ENCODE measurements around the gene SHB.
"Not testable (repeated sequence)": the region's sequence is repeated elsewhere in the genome, so short reads cannot be mapped to it uniquely, and the experiment has no call there.

The SHB gene

GRCh38 chr9:38062498-38063362 lies 6.3 kb downstream of the SHB start:
- no peak for DNase-seq

DNA sequence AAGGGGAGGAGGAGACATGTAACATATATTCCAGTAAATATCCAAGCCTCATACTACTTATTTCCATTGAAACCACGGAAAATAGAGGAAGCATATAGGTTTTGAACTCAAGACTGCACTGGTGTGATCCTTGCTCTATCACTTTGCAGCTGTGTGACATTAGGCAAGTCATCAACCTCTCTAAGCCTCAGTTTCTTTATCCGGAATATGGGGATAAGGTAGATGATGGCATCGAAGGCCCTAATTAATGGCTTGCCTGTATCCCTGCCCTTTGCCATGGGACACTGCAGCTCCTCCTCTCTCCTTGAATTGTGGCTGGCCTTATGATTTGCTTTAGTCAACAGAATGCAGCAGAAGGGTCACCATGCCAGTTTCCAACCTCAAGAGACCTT lies 6.9 kb downstream of the SHB start:
- DNase-seq = no peak

- no peak for DNase-seq
These were observed 7.6 kb downstream of the SHB start for GRCh38 chr9:38061326-38061977.

DNA sequence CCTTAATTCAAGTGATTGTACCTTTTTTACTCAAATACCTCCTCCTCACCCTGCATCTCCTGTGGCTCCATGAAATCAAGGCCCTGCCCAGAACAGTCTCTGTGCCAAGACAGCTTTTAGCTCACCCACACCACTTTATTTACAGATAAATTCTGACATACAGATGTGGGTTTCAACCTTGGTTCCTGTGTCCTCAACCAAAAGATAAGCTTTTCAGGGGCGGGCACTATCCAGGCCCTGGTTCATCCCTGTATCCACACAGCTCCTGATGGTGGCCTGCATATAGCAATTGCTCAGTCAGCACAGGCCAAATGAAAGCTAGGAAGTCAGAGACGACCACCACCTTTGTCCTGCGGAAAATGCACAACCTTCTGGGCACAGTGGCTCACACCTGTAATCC lies 8.3 kb downstream of the SHB start:
- DNase-seq = no peak

GRCh38 chr9:38059233-38059936 lies 9.6 kb downstream of the SHB start:
- DNase-seq = peak in 2 of 3 donors; percentile 49 to 61

DNA sequence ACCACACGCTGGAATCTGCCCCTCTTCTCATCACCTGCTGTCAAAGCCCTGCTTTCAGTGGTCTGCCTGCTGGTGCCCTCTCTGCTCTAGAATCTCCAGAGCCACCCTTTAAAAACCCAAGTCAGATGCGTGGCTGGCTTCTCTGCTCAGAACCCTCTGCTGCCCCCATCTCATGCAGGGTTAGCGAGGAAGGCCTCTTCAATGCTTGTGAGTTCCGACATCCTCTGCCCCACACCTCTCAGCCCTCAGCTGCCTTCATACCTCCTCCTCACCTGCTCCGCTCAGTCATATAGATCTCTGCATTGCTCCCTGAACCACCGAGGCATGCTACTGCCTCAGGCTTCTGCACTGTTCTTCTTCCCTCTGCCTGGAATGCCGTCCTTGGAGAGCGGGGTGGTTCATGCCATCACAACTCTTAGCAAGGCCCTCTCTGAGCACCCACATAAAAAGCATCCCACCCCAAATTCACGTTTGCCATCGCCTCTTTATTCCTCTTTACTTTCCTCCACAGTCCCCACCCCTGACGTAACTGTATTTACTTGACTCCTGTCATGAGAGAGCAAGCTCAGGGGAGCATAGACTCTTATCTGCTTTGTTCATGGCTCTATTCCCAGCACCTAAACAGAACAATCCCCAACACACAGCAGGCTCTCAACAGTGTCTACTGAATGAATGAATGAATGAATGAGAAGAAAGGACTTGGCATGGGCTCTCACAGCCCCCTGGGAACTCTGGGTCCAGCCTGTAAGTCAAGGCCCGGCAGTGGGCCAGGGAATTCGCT lies 10.4 kb downstream of the SHB start:
- no peak for DNase-seq

- DNase-seq = no peak
These were observed 11.4 kb downstream of the SHB start for GRCh38 chr9:38057416-38058195.

GRCh38 chr9:38054653-38055052 lies 14.4 kb downstream of the SHB start:
- no peak for DNase-seq

DNA sequence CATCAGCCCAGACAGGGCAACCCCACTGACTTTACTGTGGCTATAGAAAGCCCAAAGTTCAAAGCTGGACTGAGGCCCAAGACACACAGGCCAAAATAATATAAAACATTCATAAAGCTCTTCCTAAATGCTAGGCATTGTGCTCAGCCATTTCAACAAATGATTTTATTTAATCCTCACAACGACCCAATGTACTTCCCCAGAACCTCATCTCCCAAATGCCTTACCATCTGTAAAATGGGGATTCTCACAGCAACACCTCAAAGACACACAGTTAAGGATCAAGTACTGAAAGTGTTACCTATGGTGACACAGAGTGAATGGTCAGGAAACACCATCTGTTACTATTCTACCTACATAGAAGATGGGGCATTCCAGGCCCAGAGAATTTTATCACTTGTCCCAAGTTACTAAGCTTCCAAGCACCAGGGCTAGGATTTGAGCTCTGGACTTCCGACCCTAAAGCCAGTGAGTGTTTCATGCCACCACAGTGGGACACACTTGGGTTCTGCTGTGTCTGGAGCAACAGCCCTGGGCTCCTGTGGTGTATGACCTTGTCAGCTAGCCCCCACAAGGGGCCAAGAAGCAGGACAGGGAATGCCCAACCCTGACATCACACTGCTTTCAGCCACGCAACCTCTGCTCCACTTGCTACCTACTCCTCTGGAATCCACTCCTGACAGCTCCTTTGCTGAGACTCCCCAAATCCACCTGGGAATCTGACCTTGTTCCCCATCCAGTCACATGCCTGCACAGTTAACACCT lies 15.1 kb downstream of the SHB start:
- no peak for DNase-seq

DNA sequence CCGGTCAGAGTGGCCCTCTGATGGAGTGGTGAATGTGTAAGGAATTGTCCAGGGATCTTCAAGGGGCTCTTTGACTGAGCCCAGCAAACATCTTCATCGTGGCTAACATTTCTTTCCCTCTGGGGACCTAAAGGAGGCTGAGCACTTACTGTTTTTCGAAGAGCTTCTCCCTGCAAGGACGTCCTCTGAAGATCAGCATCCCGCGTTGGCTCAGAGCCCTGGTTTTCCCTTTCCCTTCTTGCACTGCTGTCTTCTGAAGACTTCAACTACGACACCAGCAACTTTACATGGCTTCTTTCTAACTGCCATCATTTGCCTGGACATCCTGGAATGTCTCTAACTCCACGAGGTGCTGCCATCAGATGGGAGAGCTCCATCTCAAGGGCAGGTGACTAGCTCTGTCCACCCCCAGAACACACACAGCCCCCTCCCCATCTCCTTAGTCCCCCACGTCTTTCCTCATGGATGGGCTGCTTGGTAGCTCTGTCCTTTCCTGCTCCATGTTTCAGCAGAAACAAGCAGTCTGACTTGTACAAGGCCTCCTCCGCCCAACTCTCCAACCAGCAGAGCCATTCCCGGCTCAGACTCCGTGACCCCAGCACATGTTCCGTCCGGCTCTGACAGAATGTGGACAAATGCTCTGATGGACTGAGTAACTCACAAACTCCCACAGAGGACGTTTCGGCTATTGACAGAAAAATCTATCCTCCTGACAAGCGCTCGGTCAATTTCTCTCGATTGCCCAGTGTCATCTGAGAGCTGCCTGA lies 17.1 kb downstream of the SHB start:
- DNase-seq = no peak

GRCh38 chr9:38048316-38048969 lies 20.6 kb downstream of the SHB start:
- DNase-seq = peak; percentile 65 to 75 (median 67)

DNA sequence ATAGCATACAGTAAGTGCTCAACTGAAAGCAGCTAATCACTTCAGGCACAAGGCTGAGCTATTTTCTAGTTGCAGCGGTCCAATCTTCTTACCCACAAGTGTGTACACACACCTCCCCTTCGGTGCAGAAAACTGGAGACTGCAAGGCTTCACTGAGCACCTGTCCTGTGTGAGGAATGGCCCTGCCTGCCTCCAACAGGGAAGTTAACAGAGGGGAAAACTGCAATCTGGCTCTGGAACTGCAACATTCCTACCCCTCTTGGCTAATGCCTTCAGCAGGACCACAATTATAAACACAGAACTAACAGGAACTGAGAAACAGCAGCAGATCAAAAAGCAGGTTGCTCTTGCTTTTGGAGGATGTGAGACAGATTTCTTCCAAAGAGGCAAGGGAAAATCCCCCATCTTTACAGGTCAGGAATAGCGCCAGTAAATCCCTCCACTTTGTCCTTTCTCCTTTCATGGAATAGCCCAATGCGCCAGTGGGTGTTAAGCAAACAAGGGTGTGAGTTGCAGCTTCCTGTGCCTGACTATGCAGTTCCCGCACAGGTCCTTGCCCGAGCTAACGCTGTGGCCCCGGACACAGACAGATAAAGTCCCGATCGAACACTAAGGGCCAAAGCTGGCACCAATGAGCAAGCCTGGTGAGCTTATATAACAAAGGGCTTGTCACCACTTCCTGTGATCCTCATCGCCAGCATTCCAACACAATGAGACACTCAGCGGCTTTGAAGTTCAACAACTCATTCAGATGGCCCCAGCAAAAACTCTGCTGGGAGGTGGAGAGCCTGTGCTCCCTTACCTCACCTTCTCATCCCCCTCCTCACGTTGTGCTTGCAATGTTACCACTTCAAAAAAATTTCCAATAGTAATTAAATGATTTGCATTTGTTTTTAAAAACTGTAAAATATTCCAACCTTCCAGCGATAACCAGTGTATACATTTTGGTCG lies 21.5 kb downstream of the SHB start:
- DNase-seq = peak; percentile 67 to 75 (median 68)

- DNase-seq = peak; percentile 66 to 74 (median 71)
These were observed 22.2 kb downstream of the SHB start for GRCh38 chr9:38046661-38047300.

- DNase-seq = not testable (repeated sequence)
These were observed 23.1 kb downstream of the SHB start for GRCh38 chr9:38045939-38046338.

DNA sequence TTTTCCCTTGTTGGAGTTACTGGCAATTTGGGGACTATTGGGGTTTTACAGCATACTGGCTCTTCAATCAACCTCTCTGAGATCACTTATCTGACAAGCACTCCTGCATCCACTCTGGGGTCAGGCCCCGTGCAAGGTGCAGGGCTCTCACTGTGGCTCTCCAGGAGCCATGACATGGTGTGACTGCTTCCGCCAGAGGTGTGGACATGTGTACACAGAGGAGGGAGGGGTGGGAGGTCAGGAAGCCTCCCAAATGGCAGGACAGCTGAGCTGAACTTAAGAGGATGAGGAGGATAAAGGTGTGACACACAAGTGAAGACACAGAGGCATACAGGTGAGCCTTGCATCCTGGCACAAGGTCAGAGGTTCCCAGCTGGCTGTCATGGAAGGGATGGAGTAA lies 24.3 kb downstream of the SHB start:
- DNase-seq = no peak

DNA sequence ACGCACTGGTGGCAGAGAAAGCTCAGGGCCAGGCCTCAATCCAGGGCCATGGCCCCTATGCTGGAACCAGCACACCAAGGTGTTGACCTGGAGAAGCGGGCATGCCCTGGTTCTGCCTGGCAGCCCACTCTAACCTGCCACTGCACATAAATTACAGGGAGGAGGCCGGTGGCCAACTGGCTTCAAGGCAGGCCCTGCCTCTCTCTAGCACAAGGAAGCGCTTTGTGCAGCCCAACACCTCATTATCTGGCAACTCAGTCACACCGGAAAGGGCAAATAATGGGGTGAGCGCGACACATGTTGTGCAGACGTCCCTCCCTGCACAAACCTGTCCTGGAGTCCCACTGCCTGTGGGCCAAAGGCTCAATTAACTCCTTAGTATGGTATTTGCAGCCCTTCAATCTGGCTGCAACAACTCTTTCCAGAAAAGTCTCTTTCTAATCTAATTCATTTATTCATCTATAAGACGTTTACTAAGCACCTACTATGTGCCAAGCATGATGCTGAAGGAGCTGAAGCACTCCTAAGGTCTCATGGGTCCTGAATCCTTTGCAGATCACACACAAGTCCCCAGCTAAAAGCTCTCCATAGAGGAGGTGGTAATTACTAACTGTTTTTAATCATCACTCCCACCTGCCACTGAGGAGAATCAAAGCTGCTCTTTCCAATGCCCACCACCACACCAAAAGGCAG lies 24.9 kb downstream of the SHB start:
- no peak for DNase-seq

- DNase-seq = no peak
These were observed 26.2 kb downstream of the SHB start for GRCh38 chr9:38042626-38043357.

Measured in suppressor macrophage treated with lipopolysaccharide for 1 hour (primary cell).